GM12891 (cell line): ENCODE measurements around the gene TRABD2B.

Source experiments
- DNase-seq: peaks from one replicate; pipeline ENCODE4 v3.0.0; 2011; ENCODE audit warnings: low spot score; ENCODE audit not compliant: insufficient read length
- FAIRE-seq: peaks from 2 replicates; lab custom pipeline; 2011; peaks lifted over from hg19 to GRCh38; lab: Jason Lieb, UNC
- PAX5 ChIP-seq: IDR thresholded peaks from 2 replicates; pipeline ENCODE4 v1.6.1; 2011; ENCODE audit warnings: low read length, moderate library complexity, mild to moderate bottlenecking; ENCODE audit not compliant: insufficient read depth, severe bottlenecking
- POLR2A ChIP-seq: IDR thresholded peaks from 2 replicates; pipeline ENCODE4 v1.6.1; 2011; ENCODE audit warnings: low read depth, low read length, control low read depth
- POLR2AphosphoS5 ChIP-seq: IDR thresholded peaks from 2 replicates; pipeline ENCODE4 v1.6.1; 2011; ENCODE audit warnings: low read depth, low read length, control low read depth
- POU2F2 ChIP-seq: IDR thresholded peaks from 2 replicates; pipeline ENCODE4 v1.6.1; 2011; ENCODE audit warnings: low read depth, mild to moderate bottlenecking, control low read depth, low read length, moderate library complexity
- SPI1 ChIP-seq: IDR thresholded peaks from 2 replicates; pipeline ENCODE4 v1.6.1; 2011; ENCODE audit warnings: low read depth, low read length, control low read depth
- TAF1 ChIP-seq: IDR thresholded peaks from 2 replicates; pipeline ENCODE4 v1.6.1; 2011; ENCODE audit warnings: low read depth, low read length, control low read depth

The TRABD2B gene

GRCh38 chr1:47839433-47839760 is 157.8 kb downstream of the TRABD2B start:
- FAIRE-seq = no peak
- no peak for TF ChIP-seq POLR2AphosphoS5
- DNase-seq = no peak

DNA sequence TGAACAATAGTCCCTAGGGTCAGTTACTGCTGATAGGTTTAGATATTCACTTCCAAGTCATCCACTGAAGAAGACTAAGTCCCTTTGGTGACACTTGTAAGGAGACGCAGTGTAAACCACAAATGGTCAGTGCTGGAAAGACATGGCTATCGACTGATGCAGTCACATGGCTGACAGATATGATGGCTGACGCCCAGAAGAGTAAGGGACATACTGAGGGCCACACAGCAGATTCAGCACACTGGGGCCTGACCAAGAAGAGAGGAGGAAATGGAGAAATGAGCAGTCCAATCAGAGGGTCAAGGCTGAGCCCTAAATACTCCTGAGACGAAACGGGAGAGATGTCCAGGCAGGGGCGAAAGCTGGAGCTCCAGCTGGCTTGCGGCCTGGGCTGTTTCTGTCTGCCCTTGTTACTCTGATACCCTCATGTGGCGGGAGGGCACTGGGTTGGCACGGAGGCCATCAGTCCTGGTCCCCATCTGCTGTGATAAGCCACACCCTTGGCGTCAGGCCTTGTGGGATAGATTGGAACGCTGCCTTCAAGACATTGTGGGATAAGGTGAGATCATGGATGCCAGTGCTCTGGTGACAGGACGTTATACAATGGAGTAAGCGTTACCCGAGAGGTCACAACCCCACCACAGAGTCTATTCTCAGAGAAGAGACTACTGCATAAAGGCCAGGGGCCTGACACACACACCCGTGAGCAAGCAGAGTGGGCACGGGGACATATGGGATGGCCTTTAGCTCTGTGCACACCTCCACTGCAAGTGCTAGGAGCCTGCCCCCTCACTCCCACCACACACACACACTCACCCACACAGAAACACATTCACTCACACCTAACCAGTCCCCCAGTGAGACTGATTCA is 158.4 kb downstream of the TRABD2B start:
- DNase-seq = no peak
- no peak for FAIRE-seq
- no peak for TF ChIP-seq POLR2A
- no peak for TF ChIP-seq POLR2AphosphoS5
- TF ChIP-seq POU2F2 = no peak

GRCh38 chr1:47837866-47838561 is 159.2 kb downstream of the TRABD2B start:
- no peak for FAIRE-seq
- TF ChIP-seq POLR2AphosphoS5 (no peak), TAF1 (no peak), POU2F2 (no peak), PAX5 (no peak), SPI1 (no peak), POLR2A (no peak)
- no peak for DNase-seq

GRCh38 chr1:47837056-47837830 is 159.9 kb downstream of the TRABD2B start:
- DNase-seq = no peak
- TF ChIP-seq PAX5 = no peak
- no peak for TF ChIP-seq TAF1
- TF ChIP-seq POU2F2 = no peak
- no peak for TF ChIP-seq POLR2A
- no peak for TF ChIP-seq POLR2AphosphoS5
- no peak for TF ChIP-seq SPI1
- FAIRE-seq = no peak

- no peak for FAIRE-seq
- no peak for TF ChIP-seq POLR2AphosphoS5
- TF ChIP-seq POLR2A = no peak
- TF ChIP-seq POU2F2 = no peak
- no peak for TF ChIP-seq PAX5
- TF ChIP-seq TAF1 = no peak
- no peak for TF ChIP-seq SPI1
- no peak for DNase-seq
Measured at GRCh38 chr1:47835409-47835808, 161.8 kb downstream of the TRABD2B start.

- TF ChIP-seq SPI1 = no peak
- no peak for TF ChIP-seq TAF1
- no peak for TF ChIP-seq POLR2A
- TF ChIP-seq POU2F2 = no peak
- TF ChIP-seq POLR2AphosphoS5 = no peak
- no peak for TF ChIP-seq PAX5
- DNase-seq (no peak), FAIRE-seq (no peak)
Measured at GRCh38 chr1:47834326-47834725, 162.9 kb downstream of the TRABD2B start.

DNA sequence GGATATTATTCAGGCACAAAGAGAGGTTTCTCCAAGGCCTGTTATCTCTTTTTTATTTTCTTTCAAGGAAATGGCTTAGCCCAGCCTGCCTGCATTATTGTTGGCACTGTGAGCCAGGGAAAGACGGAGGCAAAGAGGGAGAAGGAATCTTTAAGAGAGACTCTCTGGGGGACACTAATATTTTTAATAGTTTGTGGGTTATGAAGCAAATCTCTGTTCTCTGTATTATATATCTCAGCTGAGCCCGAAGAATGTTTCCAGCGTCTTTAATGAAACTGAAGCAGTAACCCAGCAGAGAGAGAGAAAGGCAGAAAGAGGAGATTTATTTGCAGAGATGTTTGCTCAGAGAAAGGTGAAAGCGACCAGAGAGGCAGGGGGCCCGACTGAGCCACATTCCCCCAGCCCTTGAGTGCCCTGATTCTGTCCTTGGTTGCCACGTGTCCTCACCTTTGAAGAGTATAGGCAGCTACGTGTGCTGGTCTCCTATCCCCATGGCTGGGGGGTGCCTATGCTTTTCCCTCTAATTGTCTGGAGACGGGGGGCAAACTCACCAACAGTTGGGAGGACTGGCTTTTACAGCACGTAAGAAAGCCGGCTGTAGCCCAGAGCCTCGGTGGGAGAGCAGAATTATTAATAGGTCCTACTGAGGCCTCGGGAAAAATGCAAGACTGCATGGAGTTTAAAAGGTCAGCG is 166.4 kb downstream of the TRABD2B start:
- no peak for TF ChIP-seq POLR2A
- TF ChIP-seq TAF1 = no peak
- TF ChIP-seq POU2F2 = no peak
- DNase-seq (no peak), FAIRE-seq (no peak)

DNA sequence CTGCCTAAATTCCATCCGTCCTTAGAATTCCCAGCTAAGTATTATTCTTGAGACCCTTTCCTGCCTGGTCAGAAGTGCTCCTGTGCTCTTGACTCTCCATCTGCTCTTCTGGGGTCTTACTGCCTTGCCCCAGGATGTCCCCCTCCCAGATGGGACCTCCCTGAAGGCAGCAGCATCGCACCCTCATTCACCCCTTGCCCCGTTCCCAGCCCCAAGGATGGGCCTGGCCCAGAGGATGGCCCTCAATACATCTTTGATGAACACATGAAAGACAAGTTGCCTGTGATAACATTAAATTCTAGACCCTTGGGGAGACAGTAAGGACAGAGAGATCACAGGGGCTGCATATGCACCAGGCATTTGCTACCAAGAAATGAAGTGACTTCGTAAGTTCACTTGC is 167.2 kb downstream of the TRABD2B start:
- no peak for DNase-seq
- FAIRE-seq = no peak
- no peak for TF ChIP-seq POLR2A
- no peak for TF ChIP-seq POU2F2
- no peak for TF ChIP-seq POLR2AphosphoS5
- no peak for TF ChIP-seq PAX5
- no peak for TF ChIP-seq TAF1
- TF ChIP-seq SPI1 = no peak

DNA sequence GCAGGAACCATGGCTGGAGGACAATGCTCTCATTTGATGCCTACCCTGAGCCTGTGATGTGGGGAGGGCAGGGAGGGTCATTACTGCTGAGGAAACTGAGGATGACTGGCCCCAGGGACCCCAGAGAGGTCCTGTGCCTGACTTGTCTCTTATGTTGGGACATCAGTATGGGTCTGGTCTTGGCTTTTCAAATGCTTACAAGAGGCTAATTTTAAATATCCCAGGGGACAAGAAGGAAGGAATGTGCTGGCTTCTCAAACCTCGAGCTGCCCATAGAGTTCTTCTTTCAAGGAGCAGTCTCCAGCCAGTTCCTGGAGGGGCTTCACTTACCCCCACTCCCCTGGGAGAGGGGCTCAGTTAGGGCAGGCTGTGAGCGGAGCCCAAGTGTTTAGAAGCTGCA is 168.2 kb downstream of the TRABD2B start:
- TF ChIP-seq POLR2AphosphoS5 (no peak), SPI1 (no peak), TAF1 (no peak), POLR2A (no peak), PAX5 (no peak), POU2F2 (no peak)
- DNase-seq (no peak), FAIRE-seq (no peak)

GRCh38 chr1:47827109-47827508 is 170.1 kb downstream of the TRABD2B start:
- TF ChIP-seq TAF1 (no peak), SPI1 (no peak), POU2F2 (no peak), POLR2A (no peak), PAX5 (no peak), POLR2AphosphoS5 (no peak)
- FAIRE-seq (no peak), DNase-seq (no peak)
